Activated CD4-positive, alpha-beta T cell treated with anti-CD3 and anti-CD28 coated beads, Interleukin-2, amount 50 U/mL, for 48 hours (primary cell): ENCODE results near the gene LRRC74A.

Experiments
- DNase-seq, 2 experiments: peaks; one replicate each; pipeline ENCODE4 v3.0.0-alpha.2; 2020

Gene LRRC74A

GRCh38 chr14:76826122-76826521 is at the start of gene LRRC74A:
LRRC74A (plus strand) TSS chr14:76826408; CDS start chr14:76826698, 290 bp downstream.
- DNase-seq, result no peak

GRCh38 chr14:76776428-76777251 is 49.6 kb upstream of the LRRC74A start:
- no peak for DNase-seq

GRCh38 chr14:76777721-76778120 is 48.5 kb upstream of the LRRC74A start:
- no peak for DNase-seq

GRCh38 chr14:76778546-76779215 is 47.5 kb upstream of the LRRC74A start:
- DNase-seq, result no peak

GRCh38 chr14:76779221-76780057 is 46.8 kb upstream of the LRRC74A start:
- DNase-seq, result no peak

- DNase-seq, result no peak
These were observed 46.2 kb upstream of the LRRC74A start for GRCh38 chr14:76780058-76780345.

- no peak for DNase-seq
These were observed 45.8 kb upstream of the LRRC74A start for GRCh38 chr14:76780360-76780759.

GRCh38 chr14:76780875-76781647 is 45.1 kb upstream of the LRRC74A start:
- no peak for DNase-seq

GRCh38 chr14:76781648-76782051 is 44.6 kb upstream of the LRRC74A start:
- DNase-seq, result peak in 1 of 2 experiments; percentile 20

GRCh38 chr14:76782115-76782884 is 43.9 kb upstream of the LRRC74A start:
- no peak for DNase-seq

- DNase-seq, result peak in 1 of 2 experiments; percentile 46
These were observed 43.2 kb upstream of the LRRC74A start for GRCh38 chr14:76782885-76783566.

GRCh38 chr14:76784266-76784874 is 41.8 kb upstream of the LRRC74A start:
- no peak for DNase-seq

GRCh38 chr14:76784881-76785280 is 41.3 kb upstream of the LRRC74A start:
- peak; percentile 70 to 74 for DNase-seq

- DNase-seq, result no peak
These were observed 39.6 kb upstream of the LRRC74A start for GRCh38 chr14:76786601-76787000.

- DNase-seq, result no peak
These were observed 33.8 kb upstream of the LRRC74A start for GRCh38 chr14:76792422-76792821.

GRCh38 chr14:76793324-76793723 is 32.9 kb upstream of the LRRC74A start:
- no peak for DNase-seq

GRCh38 chr14:76793956-76794355 is 32.3 kb upstream of the LRRC74A start:
- DNase-seq, result no peak

- DNase-seq, result no peak
These were observed 19.8 kb upstream of the LRRC74A start for GRCh38 chr14:76806446-76806845.

- DNase-seq, result no peak
These were observed 18.2 kb upstream of the LRRC74A start for GRCh38 chr14:76808011-76808410.

GRCh38 chr14:76808990-76809389 is 17.2 kb upstream of the LRRC74A start:
- DNase-seq, result no peak

- no peak for DNase-seq
These were observed 15.7 kb upstream of the LRRC74A start for GRCh38 chr14:76810525-76810924.
